ENCODE results near the gene ATP13A4. TPM values are rescaled to one million over a fixed set of nuclear protein-coding genes. Genes with fewer than 3 reads are reported as not detected.

ATP13A4 gene
- total RNA-seq, 1 donor from 2014 or later = 2.3 TPM

GRCh38 chr3:193465992-193466608, 88.6 kb downstream of the ATP13A4 start:
- Mint-ChIP-seq H3K4me1 (ENCODE audit: low read depth) (peaks cover 4% of the 10 kb centered on the region), H3K27me3 (ENCODE audit: low read depth) (no peaks in the 10 kb centered on the region), H3K27ac (no peak overlapping the region), H3K9me3 (no peaks in the 10 kb centered on the region), H3K36me3 (ENCODE audit: low read depth) (no peaks in the 10 kb centered on the region), H3K4me3 (ENCODE audit: low read depth) (no peak overlapping the region)
- intact Hi-C loops (cut with micrococcal nuclease) = no loop called here
- no peak for DNase-seq (ENCODE audit: low spot score)

GRCh38 chr3:193464889-193465288, 89.8 kb downstream of the ATP13A4 start:
- Mint-ChIP-seq H3K9me3 (no peaks in the 10 kb centered on the region), H3K27ac (no peak overlapping the region), H3K4me3 (ENCODE audit: low read depth) (no peak overlapping the region), H3K36me3 (ENCODE audit: low read depth) (no peaks in the 10 kb centered on the region), H3K4me1 (ENCODE audit: low read depth) (peaks cover 4% of the 10 kb centered on the region), H3K27me3 (ENCODE audit: low read depth) (no peaks in the 10 kb centered on the region)
- DNase-seq (ENCODE audit: low spot score) = no peak
- intact Hi-C loops (cut with micrococcal nuclease) = no loop called here

- intact Hi-C loops (cut with micrococcal nuclease) = no loop called here
- H3K9me3 Mint-ChIP-seq = no peaks in the 10 kb centered on the region
- peaks cover 4% of the 10 kb centered on the region for H3K4me1 Mint-ChIP-seq (ENCODE audit: low read depth)
- no peak overlapping the region for H3K4me3 Mint-ChIP-seq (ENCODE audit: low read depth)
- H3K27me3 Mint-ChIP-seq (ENCODE audit: low read depth) = no peaks in the 10 kb centered on the region
- H3K36me3 Mint-ChIP-seq (ENCODE audit: low read depth) = no peaks in the 10 kb centered on the region
- H3K27ac Mint-ChIP-seq = no peak overlapping the region
- no peak for DNase-seq (ENCODE audit: low spot score)
These were observed 97.2 kb downstream of the ATP13A4 start for GRCh38 chr3:193457526-193457925.

- intact Hi-C loops (cut with micrococcal nuclease) = no loop called here
- Mint-ChIP-seq H3K4me1 (ENCODE audit: low read depth) (no peaks in the 10 kb centered on the region), H3K9me3 (no peaks in the 10 kb centered on the region), H3K27ac (no peak overlapping the region), H3K4me3 (ENCODE audit: low read depth) (no peak overlapping the region), H3K27me3 (ENCODE audit: low read depth) (no peaks in the 10 kb centered on the region), H3K36me3 (ENCODE audit: low read depth) (no peaks in the 10 kb centered on the region)
- DNase-seq (ENCODE audit: low spot score) = no peak
These were observed 102.4 kb downstream of the ATP13A4 start for GRCh38 chr3:193452338-193452737.

GRCh38 chr3:193451902-193452301, 102.8 kb downstream of the ATP13A4 start:
- Mint-ChIP-seq H3K9me3 (no peaks in the 10 kb centered on the region), H3K27ac (no peak overlapping the region), H3K36me3 (ENCODE audit: low read depth) (no peaks in the 10 kb centered on the region), H3K4me1 (ENCODE audit: low read depth) (no peaks in the 10 kb centered on the region), H3K4me3 (ENCODE audit: low read depth) (no peak overlapping the region), H3K27me3 (ENCODE audit: low read depth) (no peaks in the 10 kb centered on the region)
- intact Hi-C loops (cut with micrococcal nuclease) = no loop called here
- no peak for DNase-seq (ENCODE audit: low spot score)

GRCh38 chr3:193446965-193447602, 107.6 kb downstream of the ATP13A4 start:
- Mint-ChIP-seq H3K27me3 (ENCODE audit: low read depth) (no peaks in the 10 kb centered on the region), H3K4me1 (ENCODE audit: low read depth) (no peaks in the 10 kb centered on the region), H3K9me3 (no peaks in the 10 kb centered on the region)

GRCh38 chr3:193439423-193439822, 115.3 kb downstream of the ATP13A4 start:
- DNase-seq (ENCODE audit: low spot score) = no peak
- no peak overlapping the region for H3K4me3 Mint-ChIP-seq (ENCODE audit: low read depth)
- H3K36me3 Mint-ChIP-seq (ENCODE audit: low read depth) = no peaks in the 10 kb centered on the region
- H3K27me3 Mint-ChIP-seq (ENCODE audit: low read depth) = no peaks in the 10 kb centered on the region
- H3K4me1 Mint-ChIP-seq (ENCODE audit: low read depth) = peaks cover 6% of the 10 kb centered on the region
- no peak overlapping the region for H3K27ac Mint-ChIP-seq
- intact Hi-C loops (cut with micrococcal nuclease) = no loop called here
- no peaks in the 10 kb centered on the region for H3K9me3 Mint-ChIP-seq

More at GRCh38 chr3:193446965-193447602, 107.6 kb downstream of the ATP13A4 start:
- intact Hi-C loops (cut with micrococcal nuclease) = no loop called here
- Mint-ChIP-seq H3K4me3 (ENCODE audit: low read depth) (no peak overlapping the region), H3K36me3 (ENCODE audit: low read depth) (no peaks in the 10 kb centered on the region), H3K27ac (no peak overlapping the region)
- no peak for DNase-seq (ENCODE audit: low spot score)

GRCh38 chr3:193418576-193419373, 135.9 kb downstream of the ATP13A4 start:
- intact Hi-C loops (cut with micrococcal nuclease) = no loop called here
- Mint-ChIP-seq H3K36me3 (ENCODE audit: low read depth) (no peaks in the 10 kb centered on the region), H3K4me3 (ENCODE audit: low read depth) (no peak overlapping the region), H3K27ac (no peak overlapping the region), H3K27me3 (ENCODE audit: low read depth) (no peaks in the 10 kb centered on the region), H3K9me3 (peaks cover 19% of the 10 kb centered on the region), H3K4me1 (ENCODE audit: low read depth) (no peaks in the 10 kb centered on the region)
- DNase-seq (ENCODE audit: low spot score) = no peak

GRCh38 chr3:193416629-193417028, 138.1 kb downstream of the ATP13A4 start:
- Mint-ChIP-seq H3K9me3 (peaks cover 19% of the 10 kb centered on the region), H3K4me3 (ENCODE audit: low read depth) (no peak overlapping the region), H3K36me3 (ENCODE audit: low read depth) (no peaks in the 10 kb centered on the region), H3K27me3 (ENCODE audit: low read depth) (no peaks in the 10 kb centered on the region), H3K27ac (no peak overlapping the region), H3K4me1 (ENCODE audit: low read depth) (no peaks in the 10 kb centered on the region)
- intact Hi-C loops (cut with micrococcal nuclease) = no loop called here
- no peak for DNase-seq (ENCODE audit: low spot score)

- Mint-ChIP-seq H3K36me3 (ENCODE audit: low read depth) (no peaks in the 10 kb centered on the region), H3K4me1 (ENCODE audit: low read depth) (no peaks in the 10 kb centered on the region), H3K4me3 (ENCODE audit: low read depth) (no peak overlapping the region), H3K27ac (no peak overlapping the region), H3K9me3 (no peaks in the 10 kb centered on the region), H3K27me3 (ENCODE audit: low read depth) (no peaks in the 10 kb centered on the region)
- DNase-seq (ENCODE audit: low spot score) = no peak
- intact Hi-C loops (cut with micrococcal nuclease) = no loop called here
These were observed 147.0 kb downstream of the ATP13A4 start for GRCh38 chr3:193407688-193408087.

- Mint-ChIP-seq H3K27ac (no peak overlapping the region), H3K9me3 (no peaks in the 10 kb centered on the region), H3K36me3 (ENCODE audit: low read depth) (no peaks in the 10 kb centered on the region), H3K4me3 (ENCODE audit: low read depth) (no peak overlapping the region), H3K4me1 (ENCODE audit: low read depth) (no peaks in the 10 kb centered on the region), H3K27me3 (ENCODE audit: low read depth) (no peaks in the 10 kb centered on the region)
- intact Hi-C loops (cut with micrococcal nuclease) = no loop called here
- DNase-seq (ENCODE audit: low spot score) = no peak
These were observed 147.6 kb downstream of the ATP13A4 start for GRCh38 chr3:193407112-193407511.

- H3K4me3 Mint-ChIP-seq (ENCODE audit: low read depth) = no peak overlapping the region
- no peaks in the 10 kb centered on the region for H3K27me3 Mint-ChIP-seq (ENCODE audit: low read depth)
- no peak overlapping the region for H3K27ac Mint-ChIP-seq
- DNase-seq (ENCODE audit: low spot score) = no peak
- intact Hi-C loops (cut with micrococcal nuclease) = no loop called here
- no peaks in the 10 kb centered on the region for H3K9me3 Mint-ChIP-seq
- H3K36me3 Mint-ChIP-seq (ENCODE audit: low read depth) = no peaks in the 10 kb centered on the region
- H3K4me1 Mint-ChIP-seq (ENCODE audit: low read depth) = no peaks in the 10 kb centered on the region
These were observed 151.4 kb downstream of the ATP13A4 start for GRCh38 chr3:193403307-193403706.

GRCh38 chr3:193400304-193400703, 154.4 kb downstream of the ATP13A4 start:
- Mint-ChIP-seq H3K27ac (no peak overlapping the region), H3K9me3 (no peaks in the 10 kb centered on the region), H3K27me3 (ENCODE audit: low read depth) (no peaks in the 10 kb centered on the region), H3K36me3 (ENCODE audit: low read depth) (no peaks in the 10 kb centered on the region), H3K4me1 (ENCODE audit: low read depth) (no peaks in the 10 kb centered on the region), H3K4me3 (ENCODE audit: low read depth) (no peak overlapping the region)
- no peak for DNase-seq (ENCODE audit: low spot score)
- intact Hi-C loops (cut with micrococcal nuclease) = no loop called here

All from activated T-helper 2 cell treated with anti-CD3 and anti-CD28 coated beads, Interferon-gamma antibody, Interleukin-2, Interleukin-4, amounts not matched to agents 10 μg/mL and 5 μg/mL and 100 μg/mL, durations not matched to agents 14 hours and 24 hours and 36 hours (primary cell).